ENCODE data around the gene VSIG4. TPM values are rescaled to one million over a fixed set of nuclear protein-coding genes. Genes with fewer than 3 reads are reported as not detected.

The VSIG4 gene
- total and polyA plus RNA-seq, 2 donors (not counting 1 experiment from before 2014, with no cell fraction given) = 0.09 TPM; not detected in 1

- ChIA-PET POLR2A (interaction anchor here (0.6 kb wide), 1 partner anchor 14 kb away, joined by 4 read pairs; no protein-coding TSS in a partner anchor), CTCF (interaction anchor here (0.6 to 2.2 kb wide), 9 partner anchors 11 to 448 kb away, joined by 3 to 10 read pairs (median 4); no protein-coding TSS in a partner anchor)
- H3K9me3 ChIP-seq (ENCODE audit: control extremely low read depth in 1 of 3, control insufficient read depth in 2 of 3, insufficient read depth in 1 of 3, low read length in 2 of 3) = no peaks in the 10 kb centered on the region
- DNase-seq (peak; percentile 39), ATAC-seq (ENCODE audit: low read depth) (peak; percentile 66)
- H3K9ac ChIP-seq (ENCODE audit: low read length) = no peak overlapping the region
- no peak overlapping the region for H3K27ac ChIP-seq (ENCODE audit: low read length in 2 of 2)
- WGBS (ENCODE audit: insufficient coverage) = 33% methylated on average over 2 of the region's 7 CpGs
- no peak overlapping the region for H3K4me2 ChIP-seq (replicated peaks; ENCODE audit: low read depth, low read length, poor library complexity, severe bottlenecking)
- no peaks in the 10 kb centered on the region for H3K27me3 ChIP-seq (replicated peaks in 1 of 4; ENCODE audit: control extremely low read depth in 1 of 4, control insufficient read depth in 3 of 4, insufficient read depth in 4 of 4, low read length in 3 of 4)
- no peak overlapping the region for H3K27ac Mint-ChIP-seq
- no peaks in the 10 kb centered on the region for H3K36me3 ChIP-seq (replicated peaks in 1 of 2; ENCODE audit: control extremely low read depth in 1 of 2, control insufficient read depth in 1 of 2, extremely low read depth in 1 of 2, insufficient read depth in 2 of 2, low read length in 1 of 2)
- no peaks in the 10 kb centered on the region for H3K27me3 Mint-ChIP-seq
- intact Hi-C loops (cut with micrococcal nuclease) = no loop called here
- peaks cover 7% of the 10 kb centered on the region for H3K4me1 Mint-ChIP-seq
- H3K79me2 ChIP-seq (ENCODE audit: control insufficient read depth, insufficient read depth, low read length) = no peaks in the 10 kb centered on the region
- peak overlapping the region; percentile 43 for H2AFZ ChIP-seq (ENCODE audit: insufficient read depth, low read depth, low read length, poor library complexity, severe bottlenecking)
- H4K20me1 ChIP-seq (ENCODE audit: control insufficient read depth, insufficient read depth, low read length, poor library complexity, severe bottlenecking) = no peaks in the 10 kb centered on the region
- no peak overlapping the region for H3K4me3 ChIP-seq (ENCODE audit: control extremely low read depth in 1 of 5, extremely low read depth in 1 of 5, insufficient read depth in 1 of 5, low read depth in 2 of 5, low read length in 4 of 5)
- no peak for TF ChIP-seq EZH2 (IDR thresholded peaks at IDR 0.05; ENCODE audit: borderline replicate concordance, insufficient read depth, low read depth, low read length, poor library complexity, severe bottlenecking)
- peak; percentile 62 for TF ChIP-seq CTCF (IDR thresholded peaks at IDR 0.05)
- no peaks in the 10 kb centered on the region for H3K9me3 Mint-ChIP-seq (ENCODE audit: insufficient read depth)
- peaks cover 13 to 18% of the 10 kb centered on the region in 2 donors for H3K4me1 ChIP-seq (ENCODE audit: control insufficient read depth in 2 of 2, insufficient read depth in 2 of 2, low read length in 2 of 2)
- H3K4me3 Mint-ChIP-seq = no peak overlapping the region
Observed at GRCh38 chrX:66030505-66031317, 9.2 kb downstream of the VSIG4 start.

- TF ChIP-seq EZH2 (IDR thresholded peaks at IDR 0.05; ENCODE audit: borderline replicate concordance, insufficient read depth, low read depth, low read length, poor library complexity, severe bottlenecking) (no peak), CTCF (IDR thresholded peaks at IDR 0.05) (no peak)
Observed at GRCh38 chrX:66028936-66029335, 10.9 kb downstream of the VSIG4 start.

More at GRCh38 chrX:66028936-66029335, 10.9 kb downstream of the VSIG4 start:
- H3K79me2 ChIP-seq (ENCODE audit: control insufficient read depth, insufficient read depth, low read length) = peaks cover 8% of the 10 kb centered on the region
- WGBS (ENCODE audit: insufficient coverage) = no CpG with 5 or more reads among the region's 2 CpGs
- no peaks in the 10 kb centered on the region for H3K36me3 ChIP-seq (replicated peaks in 1 of 2; ENCODE audit: control extremely low read depth in 1 of 2, control insufficient read depth in 1 of 2, extremely low read depth in 1 of 2, insufficient read depth in 2 of 2, low read length in 1 of 2)
- CTCF ChIA-PET = interaction anchor here (1.4 kb wide), 1 partner anchor 18 kb away, joined by 4 read pairs; no protein-coding TSS in a partner anchor
- no peaks in the 10 kb centered on the region for H3K27me3 ChIP-seq (replicated peaks in 1 of 4; ENCODE audit: control extremely low read depth in 1 of 4, control insufficient read depth in 3 of 4, insufficient read depth in 4 of 4, low read length in 3 of 4)
- no peak for DNase-seq
- H4K20me1 ChIP-seq (ENCODE audit: control insufficient read depth, insufficient read depth, low read length, poor library complexity, severe bottlenecking) = no peaks in the 10 kb centered on the region
- H3K4me3 Mint-ChIP-seq = no peak overlapping the region
- H3K4me3 ChIP-seq (ENCODE audit: control extremely low read depth in 1 of 5, extremely low read depth in 1 of 5, insufficient read depth in 1 of 5, low read depth in 2 of 5, low read length in 4 of 5) = no peak overlapping the region
- H3K4me2 ChIP-seq (replicated peaks; ENCODE audit: low read depth, low read length, poor library complexity, severe bottlenecking) = no peak overlapping the region
- no peak overlapping the region for H3K27ac Mint-ChIP-seq
- no peaks in the 10 kb centered on the region for H3K9me3 Mint-ChIP-seq (ENCODE audit: insufficient read depth)
- no peak overlapping the region for H3K27ac ChIP-seq (ENCODE audit: low read length in 2 of 2)
- POLR2A ChIA-PET = no interaction called here
- no peaks in the 10 kb centered on the region for H3K9me3 ChIP-seq (ENCODE audit: control extremely low read depth in 1 of 3, control insufficient read depth in 2 of 3, insufficient read depth in 1 of 3, low read length in 2 of 3)
- peaks cover 21% of the 10 kb centered on the region for H3K4me1 Mint-ChIP-seq
- ATAC-seq (ENCODE audit: low read depth) = no peak
- H3K4me1 ChIP-seq (ENCODE audit: control insufficient read depth in 2 of 2, insufficient read depth in 2 of 2, low read length in 2 of 2) = peaks cover 23 to 28% of the 10 kb centered on the region in 2 donors
- no peak overlapping the region for H3K9ac ChIP-seq (ENCODE audit: low read length)
- intact Hi-C loops (cut with micrococcal nuclease) = no loop called here
- no peak overlapping the region for H2AFZ ChIP-seq (ENCODE audit: insufficient read depth, low read depth, low read length, poor library complexity, severe bottlenecking)
- no peaks in the 10 kb centered on the region for H3K27me3 Mint-ChIP-seq
